HepG2 (cell line): ENCODE measurements around the gene ZC3H7B. TPM values are rescaled to one million over a fixed set of nuclear protein-coding genes. Genes with fewer than 3 reads are reported as not detected.

Source experiments
- PLRG1 ChIP-seq: fragments of 450-650 bp; conservative IDR thresholded peaks from 2 replicates; pipeline ENCODE4 v1.6.1; 2016
- SMAD9 ChIP-seq: sonication (generic); formaldehyde crosslinking; IDR thresholded peaks from 2 replicates; pipeline ENCODE4 v1.5.1; 2020; ENCODE audit warnings: mild to moderate bottlenecking, missing genetic modification reagents
- ZNF205 ChIP-seq: IDR thresholded peaks from 2 replicates; pipeline ENCODE4 v1.6.1; 2018; ENCODE audit warnings: missing biosample characterization, missing genetic modification reagents
- ZNF224 ChIP-seq: sonication (generic); formaldehyde crosslinking; IDR thresholded peaks from 2 replicates; pipeline ENCODE4 v1.5.0; 2020; ENCODE audit warnings: mild to moderate bottlenecking, missing genetic modification reagents
- ZNF598 ChIP-seq: sonication (generic); formaldehyde crosslinking; IDR thresholded peaks from 2 replicates; pipeline ENCODE4 v1.5.1; 2020; ENCODE audit warnings: mild to moderate bottlenecking, missing genetic modification reagents, borderline replicate concordance
- polyA plus RNA-seq, 8 experiments: library from polyadenylated mRNA; depleted of rRNA in 3 of 8; stranded (reverse) in 7 of 8; unstranded in 1 of 8; fragments of >200 nt; fragmentation: Illumina TruSeq in 4 of 8; extraction: Trizol in 4 of 8; gene quantifications; 2 replicates each; pipeline versions ENCODE4 v1.2.1 to v1.2.3, GENCODE V29; 2011 to 2016; ENCODE audit warnings: low read depth in 4 of 8, missing spikeins in 1 of 8, mixed read lengths in 1 of 8; ENCODE audit not compliant: insufficient read depth in 1 of 8
- total RNA-seq, 5 experiments: library from RNA; depleted of rRNA; stranded (reverse); fragments of >200 nt; fragmentation: Illumina TruSeq; extraction: Trizol; gene quantifications; 2 replicates each; pipeline ENCODE4 v1.2.3, GENCODE V29; 2016; ENCODE audit warnings: low read depth in 1 of 5
- TF ChIP-seq, protein P1 (sequence below): sonication (generic); formaldehyde crosslinking; IDR thresholded peaks from 2 replicates; pipeline ENCODE4 v1.8.1; 2023; ENCODE audit warnings: missing genetic modification reagents, inconsistent platforms, borderline replicate concordance
- TF ChIP-seq, protein P2 (sequence below): sonication (generic); formaldehyde crosslinking; IDR thresholded peaks from 2 replicates; pipeline ENCODE4 v1.4.0; 2020; ENCODE audit warnings: missing genetic modification reagents
- TF ChIP-seq, protein P3 (sequence below): sonication (generic); formaldehyde crosslinking; IDR thresholded peaks from 2 replicates; pipeline ENCODE4 v1.9.0; 2021; ENCODE audit warnings: mild to moderate bottlenecking, missing genetic modification reagents
- TF ChIP-seq, protein P4 (sequence below): sonication (generic); formaldehyde crosslinking; IDR thresholded peaks from 2 replicates; pipeline ENCODE4 v1.8.1; 2023; ENCODE audit warnings: mild to moderate bottlenecking, moderate library complexity, missing genetic modification reagents
- TF ChIP-seq, protein P5 (sequence below): sonication (generic); formaldehyde crosslinking; IDR thresholded peaks from 2 replicates; pipeline ENCODE4 v1.8.1; 2023; ENCODE audit warnings: mild to moderate bottlenecking, missing genetic modification reagents

ZC3H7B gene
- total and polyA plus RNA-seq, 2 of the 13 experiments (the other 11 are each of a cell fraction or from before 2014, with no cell fraction given), result 26.4 to 37.2 TPM

DNA sequence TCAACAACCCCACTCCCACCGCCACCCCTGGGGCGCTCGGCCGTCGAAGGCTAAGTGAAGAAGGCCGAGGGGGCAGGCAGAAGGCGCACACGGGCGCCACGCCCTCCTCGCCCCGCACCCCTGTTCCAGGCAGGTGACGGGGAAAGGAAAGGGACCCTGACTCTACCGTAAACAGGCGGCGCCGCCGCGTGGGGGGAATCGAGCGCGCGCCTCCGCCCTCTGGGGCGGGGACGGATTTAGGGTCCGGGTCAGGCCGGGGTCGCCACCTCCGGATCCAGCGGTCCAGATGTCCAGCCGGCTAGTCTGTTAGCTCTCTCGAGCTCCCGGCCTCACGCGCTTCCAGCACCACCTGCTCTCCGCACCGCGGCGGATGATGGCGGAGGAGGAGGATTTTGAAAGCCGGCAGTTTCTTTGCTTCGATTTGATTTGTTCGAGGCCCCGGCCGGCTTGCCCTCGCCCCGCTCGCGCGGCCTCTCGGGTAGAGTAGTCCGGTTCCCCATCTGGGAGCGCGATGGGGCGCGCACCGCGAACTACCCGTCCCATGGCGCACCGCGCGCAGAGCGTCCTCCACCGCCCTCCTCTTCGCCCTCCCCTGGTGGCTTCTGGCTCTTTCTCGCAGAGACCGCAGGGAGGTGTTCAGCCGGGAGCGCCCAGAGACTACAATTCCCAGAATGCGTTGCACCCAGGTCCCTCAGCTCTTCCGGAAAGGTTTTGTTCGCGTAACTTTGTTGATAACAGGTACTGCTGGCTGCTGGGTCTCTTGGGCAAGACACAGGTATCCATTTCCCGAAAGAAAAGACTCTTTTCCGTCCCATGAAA is 15.3 kb upstream of the ZC3H7B start, which contains the start of gene RANGAP1 (continued):
- TF ChIP-seq, protein P1, sequence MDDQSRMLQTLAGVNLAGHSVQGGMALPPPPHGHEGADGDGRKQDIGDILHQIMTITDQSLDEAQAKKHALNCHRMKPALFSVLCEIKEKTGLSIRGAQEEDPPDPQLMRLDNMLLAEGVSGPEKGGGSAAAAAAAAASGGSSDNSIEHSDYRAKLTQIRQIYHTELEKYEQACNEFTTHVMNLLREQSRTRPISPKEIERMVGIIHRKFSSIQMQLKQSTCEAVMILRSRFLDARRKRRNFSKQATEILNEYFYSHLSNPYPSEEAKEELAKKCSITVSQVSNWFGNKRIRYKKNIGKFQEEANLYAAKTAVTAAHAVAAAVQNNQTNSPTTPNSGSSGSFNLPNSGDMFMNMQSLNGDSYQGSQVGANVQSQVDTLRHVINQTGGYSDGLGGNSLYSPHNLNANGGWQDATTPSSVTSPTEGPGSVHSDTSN (CRISPR knock-in tag), result no peak
- TF ChIP-seq SMAD9 (CRISPR knock-in tag) (no peak), ZNF598 (no peak), PLRG1 (no peak), ZNF205 (CRISPR knock-in tag) (no peak), ZNF224 (CRISPR knock-in tag) (no peak)
- TF ChIP-seq, protein P2, sequence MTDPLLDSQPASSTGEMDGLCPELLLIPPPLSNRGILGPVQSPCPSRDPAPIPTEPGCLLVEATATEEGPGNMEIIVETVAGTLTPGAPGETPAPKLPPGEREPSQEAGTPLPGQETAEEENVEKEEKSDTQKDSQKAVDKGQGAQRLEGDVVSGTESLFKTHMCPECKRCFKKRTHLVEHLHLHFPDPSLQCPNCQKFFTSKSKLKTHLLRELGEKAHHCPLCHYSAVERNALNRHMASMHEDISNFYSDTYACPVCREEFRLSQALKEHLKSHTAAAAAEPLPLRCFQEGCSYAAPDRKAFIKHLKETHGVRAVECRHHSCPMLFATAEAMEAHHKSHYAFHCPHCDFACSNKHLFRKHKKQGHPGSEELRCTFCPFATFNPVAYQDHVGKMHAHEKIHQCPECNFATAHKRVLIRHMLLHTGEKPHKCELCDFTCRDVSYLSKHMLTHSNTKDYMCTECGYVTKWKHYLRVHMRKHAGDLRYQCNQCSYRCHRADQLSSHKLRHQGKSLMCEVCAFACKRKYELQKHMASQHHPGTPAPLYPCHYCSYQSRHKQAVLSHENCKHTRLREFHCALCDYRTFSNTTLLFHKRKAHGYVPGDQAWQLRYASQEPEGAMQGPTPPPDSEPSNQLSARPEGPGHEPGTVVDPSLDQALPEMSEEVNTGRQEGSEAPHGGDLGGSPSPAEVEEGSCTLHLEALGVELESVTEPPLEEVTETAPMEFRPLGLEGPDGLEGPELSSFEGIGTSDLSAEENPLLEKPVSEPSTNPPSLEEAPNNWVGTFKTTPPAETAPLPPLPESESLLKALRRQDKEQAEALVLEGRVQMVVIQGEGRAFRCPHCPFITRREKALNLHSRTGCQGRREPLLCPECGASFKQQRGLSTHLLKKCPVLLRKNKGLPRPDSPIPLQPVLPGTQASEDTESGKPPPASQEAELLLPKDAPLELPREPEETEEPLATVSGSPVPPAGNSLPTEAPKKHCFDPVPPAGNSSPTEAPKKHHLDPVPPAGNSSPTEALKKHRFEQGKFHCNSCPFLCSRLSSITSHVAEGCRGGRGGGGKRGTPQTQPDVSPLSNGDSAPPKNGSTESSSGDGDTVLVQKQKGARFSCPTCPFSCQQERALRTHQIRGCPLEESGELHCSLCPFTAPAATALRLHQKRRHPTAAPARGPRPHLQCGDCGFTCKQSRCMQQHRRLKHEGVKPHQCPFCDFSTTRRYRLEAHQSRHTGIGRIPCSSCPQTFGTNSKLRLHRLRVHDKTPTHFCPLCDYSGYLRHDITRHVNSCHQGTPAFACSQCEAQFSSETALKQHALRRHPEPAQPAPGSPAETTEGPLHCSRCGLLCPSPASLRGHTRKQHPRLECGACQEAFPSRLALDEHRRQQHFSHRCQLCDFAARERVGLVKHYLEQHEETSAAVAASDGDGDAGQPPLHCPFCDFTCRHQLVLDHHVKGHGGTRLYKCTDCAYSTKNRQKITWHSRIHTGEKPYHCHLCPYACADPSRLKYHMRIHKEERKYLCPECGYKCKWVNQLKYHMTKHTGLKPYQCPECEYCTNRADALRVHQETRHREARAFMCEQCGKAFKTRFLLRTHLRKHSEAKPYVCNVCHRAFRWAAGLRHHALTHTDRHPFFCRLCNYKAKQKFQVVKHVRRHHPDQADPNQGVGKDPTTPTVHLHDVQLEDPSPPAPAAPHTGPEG (CRISPR knock-in tag), result peak; percentile 18; the same call in 1 of the 2 replicates
- TF ChIP-seq, protein P3, sequence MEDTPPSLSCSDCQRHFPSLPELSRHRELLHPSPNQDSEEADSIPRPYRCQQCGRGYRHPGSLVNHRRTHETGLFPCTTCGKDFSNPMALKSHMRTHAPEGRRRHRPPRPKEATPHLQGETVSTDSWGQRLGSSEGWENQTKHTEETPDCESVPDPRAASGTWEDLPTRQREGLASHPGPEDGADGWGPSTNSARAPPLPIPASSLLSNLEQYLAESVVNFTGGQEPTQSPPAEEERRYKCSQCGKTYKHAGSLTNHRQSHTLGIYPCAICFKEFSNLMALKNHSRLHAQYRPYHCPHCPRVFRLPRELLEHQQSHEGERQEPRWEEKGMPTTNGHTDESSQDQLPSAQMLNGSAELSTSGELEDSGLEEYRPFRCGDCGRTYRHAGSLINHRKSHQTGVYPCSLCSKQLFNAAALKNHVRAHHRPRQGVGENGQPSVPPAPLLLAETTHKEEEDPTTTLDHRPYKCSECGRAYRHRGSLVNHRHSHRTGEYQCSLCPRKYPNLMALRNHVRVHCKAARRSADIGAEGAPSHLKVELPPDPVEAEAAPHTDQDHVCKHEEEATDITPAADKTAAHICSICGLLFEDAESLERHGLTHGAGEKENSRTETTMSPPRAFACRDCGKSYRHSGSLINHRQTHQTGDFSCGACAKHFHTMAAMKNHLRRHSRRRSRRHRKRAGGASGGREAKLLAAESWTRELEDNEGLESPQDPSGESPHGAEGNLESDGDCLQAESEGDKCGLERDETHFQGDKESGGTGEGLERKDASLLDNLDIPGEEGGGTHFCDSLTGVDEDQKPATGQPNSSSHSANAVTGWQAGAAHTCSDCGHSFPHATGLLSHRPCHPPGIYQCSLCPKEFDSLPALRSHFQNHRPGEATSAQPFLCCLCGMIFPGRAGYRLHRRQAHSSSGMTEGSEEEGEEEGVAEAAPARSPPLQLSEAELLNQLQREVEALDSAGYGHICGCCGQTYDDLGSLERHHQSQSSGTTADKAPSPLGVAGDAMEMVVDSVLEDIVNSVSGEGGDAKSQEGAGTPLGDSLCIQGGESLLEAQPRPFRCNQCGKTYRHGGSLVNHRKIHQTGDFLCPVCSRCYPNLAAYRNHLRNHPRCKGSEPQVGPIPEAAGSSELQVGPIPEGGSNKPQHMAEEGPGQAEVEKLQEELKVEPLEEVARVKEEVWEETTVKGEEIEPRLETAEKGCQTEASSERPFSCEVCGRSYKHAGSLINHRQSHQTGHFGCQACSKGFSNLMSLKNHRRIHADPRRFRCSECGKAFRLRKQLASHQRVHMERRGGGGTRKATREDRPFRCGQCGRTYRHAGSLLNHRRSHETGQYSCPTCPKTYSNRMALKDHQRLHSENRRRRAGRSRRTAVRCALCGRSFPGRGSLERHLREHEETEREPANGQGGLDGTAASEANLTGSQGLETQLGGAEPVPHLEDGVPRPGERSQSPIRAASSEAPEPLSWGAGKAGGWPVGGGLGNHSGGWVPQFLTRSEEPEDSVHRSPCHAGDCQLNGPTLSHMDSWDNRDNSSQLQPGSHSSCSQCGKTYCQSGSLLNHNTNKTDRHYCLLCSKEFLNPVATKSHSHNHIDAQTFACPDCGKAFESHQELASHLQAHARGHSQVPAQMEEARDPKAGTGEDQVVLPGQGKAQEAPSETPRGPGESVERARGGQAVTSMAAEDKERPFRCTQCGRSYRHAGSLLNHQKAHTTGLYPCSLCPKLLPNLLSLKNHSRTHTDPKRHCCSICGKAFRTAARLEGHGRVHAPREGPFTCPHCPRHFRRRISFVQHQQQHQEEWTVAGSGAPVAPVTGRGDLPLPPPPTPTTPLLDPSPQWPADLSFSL, result no peak
- TF ChIP-seq, protein P4, sequence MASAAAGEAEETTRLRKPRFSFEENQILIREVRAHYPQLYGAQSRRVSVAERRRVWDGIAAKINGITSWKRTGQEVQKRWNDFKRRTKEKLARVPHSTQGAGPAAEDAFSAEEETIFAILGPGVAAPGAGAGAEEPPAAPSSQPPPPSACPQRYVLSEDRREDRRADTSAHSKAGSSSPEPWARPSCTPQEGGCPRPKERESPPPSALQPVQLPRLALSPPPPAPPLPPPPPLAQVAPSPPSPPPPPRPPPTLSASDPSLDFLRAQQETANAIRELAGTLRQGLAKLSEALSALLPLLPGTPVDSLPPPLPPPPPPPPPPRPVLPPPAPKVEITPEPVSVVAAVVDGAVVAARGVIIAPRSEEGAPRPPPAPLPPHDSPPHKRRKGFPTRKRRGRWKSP (CRISPR knock-in tag), result 0 out of 2 replicates have a peak, but pooled peaks have one; percentile 46
- TF ChIP-seq, protein P5, sequence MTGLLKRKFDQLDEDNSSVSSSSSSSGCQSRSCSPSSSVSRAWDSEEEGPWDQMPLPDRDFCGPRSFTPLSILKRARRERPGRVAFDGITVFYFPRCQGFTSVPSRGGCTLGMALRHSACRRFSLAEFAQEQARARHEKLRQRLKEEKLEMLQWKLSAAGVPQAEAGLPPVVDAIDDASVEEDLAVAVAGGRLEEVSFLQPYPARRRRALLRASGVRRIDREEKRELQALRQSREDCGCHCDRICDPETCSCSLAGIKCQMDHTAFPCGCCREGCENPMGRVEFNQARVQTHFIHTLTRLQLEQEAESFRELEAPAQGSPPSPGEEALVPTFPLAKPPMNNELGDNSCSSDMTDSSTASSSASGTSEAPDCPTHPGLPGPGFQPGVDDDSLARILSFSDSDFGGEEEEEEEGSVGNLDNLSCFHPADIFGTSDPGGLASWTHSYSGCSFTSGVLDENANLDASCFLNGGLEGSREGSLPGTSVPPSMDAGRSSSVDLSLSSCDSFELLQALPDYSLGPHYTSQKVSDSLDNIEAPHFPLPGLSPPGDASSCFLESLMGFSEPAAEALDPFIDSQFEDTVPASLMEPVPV (CRISPR knock-in tag), result peak; percentile 79; the same call in 1 of the 2 replicates
